Stimulated activated CD8-positive, alpha-beta memory T cell treated with anti-CD3 and anti-CD28 coated beads, Interleukin-15, amount 100 ng/mL, for 48 hours (primary cell): ENCODE data around the gene DCLRE1C.
"Not testable (repeated sequence)": the region's sequence is repeated elsewhere in the genome, so short reads cannot be mapped to it uniquely, and the experiment has no call there.

Experiments
- DNase-seq, 2 donors: peaks; one replicate each; pipeline ENCODE4 v3.0.0-alpha.2; 2020; ENCODE audit warnings: low read depth in 2 of 2

The DCLRE1C gene

DNA sequence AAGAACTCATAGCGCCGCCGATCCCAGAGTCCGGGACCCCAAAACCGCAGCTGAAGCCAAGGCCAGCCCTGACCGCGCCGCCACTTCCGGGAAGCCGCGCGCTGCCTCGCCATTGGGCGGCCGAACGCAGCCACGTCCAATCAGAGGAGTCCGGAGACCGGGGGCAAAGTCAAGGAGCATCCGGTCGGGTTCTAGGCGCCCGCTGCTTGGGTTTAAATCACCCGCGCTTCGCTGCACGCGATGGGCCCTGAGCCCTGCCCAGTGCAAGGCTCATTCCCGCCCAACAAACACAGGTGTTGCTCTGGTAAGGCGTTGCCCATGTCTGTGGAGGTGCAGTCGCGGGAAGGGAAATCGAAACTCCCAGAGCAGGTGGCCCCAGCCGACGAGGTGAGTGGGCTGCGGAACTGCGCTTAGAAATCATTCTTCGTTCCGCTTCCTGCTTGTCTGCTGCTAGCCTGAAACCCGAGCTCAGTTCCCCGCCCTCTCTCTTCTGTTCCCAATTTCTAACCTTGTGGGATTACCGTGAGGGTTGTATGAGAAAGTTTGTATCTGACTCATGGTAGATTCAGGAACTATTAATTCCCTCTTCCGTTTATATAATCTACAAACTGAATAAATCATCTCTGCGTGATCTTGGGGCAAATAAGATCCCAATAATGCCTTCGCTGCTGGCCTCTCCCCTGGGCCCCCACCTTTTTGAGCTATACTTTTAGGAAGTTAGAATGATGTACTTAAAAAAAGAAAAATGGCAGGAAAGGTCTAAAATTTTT is at the start of gene DCLRE1C:
TSS of gene DCLRE1C (minus strand) at position 96 of the 770 bp plus-strand sequence. CDS start at position 10, 86 bp downstream.
- peak; percentile 84 to 85 for DNase-seq

DNA sequence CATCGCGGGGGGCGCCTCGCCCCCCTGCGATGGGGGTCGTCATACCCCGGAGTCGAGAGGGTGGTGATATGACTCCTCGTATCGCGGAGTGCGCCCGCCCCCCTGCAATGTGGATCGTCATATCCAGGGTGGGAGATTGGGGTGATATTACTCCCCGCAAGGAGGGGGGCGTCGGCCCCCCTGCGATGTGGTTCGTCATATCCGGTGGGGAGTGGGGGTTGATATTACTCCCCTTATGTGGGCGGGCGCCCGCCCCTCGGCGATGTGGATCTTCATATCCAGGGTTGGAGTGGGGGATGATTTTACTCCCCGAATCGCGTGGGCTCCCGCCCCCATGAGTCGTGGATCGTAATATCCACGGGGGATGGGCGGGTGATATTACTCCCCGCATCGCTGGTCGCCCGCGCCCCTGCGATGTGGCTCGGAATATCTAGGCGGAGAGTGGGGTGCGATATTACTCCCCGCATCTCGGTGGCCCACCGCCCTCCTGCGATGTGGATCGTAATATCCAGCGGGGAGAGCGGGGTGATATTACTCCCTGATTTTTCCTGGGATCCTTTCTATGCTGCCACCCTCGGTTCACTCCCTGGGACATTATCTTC is 42.2 kb upstream of the DCLRE1C start:
- DNase-seq, result no peak

DNA sequence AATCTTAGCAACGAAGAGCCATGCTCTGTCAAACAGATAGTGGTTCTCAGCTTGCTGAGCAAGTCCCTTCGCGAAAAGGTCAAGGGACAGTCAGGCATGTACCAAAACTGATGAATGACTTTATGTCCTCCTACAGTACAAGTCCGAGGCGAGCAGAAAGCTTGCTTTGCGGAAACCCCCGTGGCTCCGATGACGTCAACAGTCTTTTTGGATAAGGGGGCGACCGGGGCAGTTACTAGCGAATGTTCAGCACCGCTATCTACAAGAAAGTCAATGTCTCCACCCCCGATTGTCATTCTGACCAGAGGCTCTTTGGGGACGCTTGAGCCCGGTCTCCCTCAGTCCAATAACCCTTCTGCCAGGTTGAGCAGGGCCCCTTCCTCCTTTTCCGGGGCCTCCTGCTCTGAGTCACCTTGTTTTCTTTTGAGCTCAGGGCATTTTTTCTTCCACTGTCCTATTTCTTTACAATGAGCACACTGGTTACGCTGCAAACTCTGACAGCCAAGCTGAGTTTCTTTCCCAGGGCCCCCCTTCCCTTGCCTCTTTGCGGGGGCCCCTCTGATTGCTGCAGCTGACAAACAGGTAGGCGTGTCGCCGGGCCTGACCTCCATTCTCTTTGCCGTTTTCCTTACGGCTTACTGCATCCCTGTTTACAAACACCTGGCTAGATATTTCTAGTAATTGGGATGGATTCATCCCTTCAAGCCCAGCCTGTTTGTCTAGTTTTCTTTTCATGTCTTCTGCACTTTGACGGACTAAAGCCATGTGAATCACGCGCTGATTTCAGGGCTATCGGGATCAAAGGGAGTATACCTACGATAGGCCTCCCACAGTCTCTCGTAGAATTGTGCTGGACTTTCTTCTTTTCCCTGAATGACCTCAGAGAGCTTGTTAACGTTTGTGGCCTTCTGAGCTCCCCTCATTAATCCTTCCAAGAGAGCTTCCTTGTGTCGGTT is 39.9 kb upstream of the DCLRE1C start:
- not testable (repeated sequence) for DNase-seq

DNA sequence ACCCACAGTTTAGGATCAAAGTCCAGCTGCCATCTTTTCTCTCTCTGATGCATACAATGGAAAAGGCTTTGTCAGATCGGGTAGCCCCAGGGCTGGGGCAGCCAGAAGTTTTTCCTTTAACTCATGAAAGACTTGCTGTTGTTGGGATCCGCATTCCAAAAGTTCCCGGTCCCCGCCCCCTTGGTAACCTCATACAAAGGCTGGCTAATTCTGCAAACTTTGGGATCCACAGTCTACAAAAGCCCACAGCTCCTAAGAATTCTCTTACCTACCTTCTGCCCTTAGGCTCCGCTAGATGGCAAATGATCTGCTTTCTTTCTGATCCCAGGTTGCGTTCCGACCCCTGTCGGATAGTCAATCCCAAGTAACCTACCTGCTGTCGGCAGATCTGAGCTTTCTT is 38.4 kb upstream of the DCLRE1C start:
- not testable (repeated sequence) for DNase-seq

DNA sequence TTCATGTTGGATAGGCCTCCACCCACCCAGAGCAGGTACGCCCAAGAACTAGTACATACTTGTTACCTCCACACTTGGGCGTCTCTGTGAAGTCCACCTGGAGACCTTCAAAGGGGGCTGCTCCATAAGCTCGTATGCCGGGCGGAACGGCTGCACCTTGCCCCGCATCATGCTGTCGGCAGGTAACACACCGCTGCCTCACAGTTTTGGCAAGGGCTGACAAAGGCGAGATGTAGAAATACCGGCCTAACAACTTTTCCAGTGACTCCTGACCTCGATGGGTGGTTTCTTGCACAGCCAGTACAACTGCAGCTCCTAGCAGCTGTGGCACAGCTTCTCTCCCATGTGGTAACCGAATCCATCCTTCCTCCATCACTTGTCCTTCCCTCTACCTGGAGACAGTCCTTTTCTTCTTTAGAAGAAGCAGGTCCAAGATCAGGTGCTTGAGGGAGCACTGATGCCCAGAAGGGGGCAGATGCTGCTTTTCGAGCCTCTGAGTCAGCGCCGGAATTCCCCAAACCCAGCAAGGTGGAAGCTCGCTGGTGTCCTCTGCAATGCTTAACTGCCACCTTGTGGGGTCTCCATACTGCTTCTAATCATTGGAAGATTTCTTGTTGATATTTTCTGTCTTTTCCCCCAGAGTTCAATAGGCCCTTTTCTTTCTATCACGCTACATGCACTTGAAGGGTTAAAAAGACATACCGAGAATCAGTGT is 37.3 kb upstream of the DCLRE1C start:
- peak; percentile 40 to 47 for DNase-seq

DNA sequence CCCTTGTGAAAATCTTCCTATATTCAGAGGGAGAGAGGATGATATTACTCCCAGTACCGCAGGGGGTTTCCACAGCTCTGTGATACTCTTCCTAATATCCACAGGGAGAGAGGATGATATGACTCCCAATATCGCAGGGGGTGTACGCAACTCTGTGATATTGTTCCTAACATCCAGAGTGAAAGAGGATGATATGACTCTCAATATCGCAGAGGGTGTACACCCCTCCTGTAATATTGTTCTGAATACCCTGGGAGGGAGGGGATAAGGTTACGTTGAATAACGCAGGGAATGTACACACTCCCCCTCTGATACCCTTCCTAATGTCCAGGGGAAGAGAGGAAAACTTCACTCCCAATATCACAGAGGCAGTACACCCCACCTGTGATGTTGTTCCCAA is 35.7 kb upstream of the DCLRE1C start:
- DNase-seq, result not testable (repeated sequence)

DNA sequence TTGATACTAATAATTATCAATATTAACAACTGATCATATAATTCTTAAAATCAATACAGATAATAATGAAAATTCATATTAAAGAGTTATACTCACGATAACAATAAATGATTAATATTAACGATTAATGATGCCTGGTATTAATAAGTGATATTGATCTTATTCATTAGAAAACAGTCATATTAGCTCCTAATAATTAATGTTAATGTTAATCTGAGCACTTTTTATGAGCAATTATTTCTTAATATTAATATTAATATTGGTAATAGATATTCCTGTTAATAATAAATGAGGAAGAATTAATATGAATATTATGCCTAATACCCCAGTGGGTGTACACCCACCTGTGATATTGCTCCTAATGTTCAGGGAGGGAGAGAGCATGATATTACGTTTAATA is 28.8 kb upstream of the DCLRE1C start:
- DNase-seq, result no peak

DNA sequence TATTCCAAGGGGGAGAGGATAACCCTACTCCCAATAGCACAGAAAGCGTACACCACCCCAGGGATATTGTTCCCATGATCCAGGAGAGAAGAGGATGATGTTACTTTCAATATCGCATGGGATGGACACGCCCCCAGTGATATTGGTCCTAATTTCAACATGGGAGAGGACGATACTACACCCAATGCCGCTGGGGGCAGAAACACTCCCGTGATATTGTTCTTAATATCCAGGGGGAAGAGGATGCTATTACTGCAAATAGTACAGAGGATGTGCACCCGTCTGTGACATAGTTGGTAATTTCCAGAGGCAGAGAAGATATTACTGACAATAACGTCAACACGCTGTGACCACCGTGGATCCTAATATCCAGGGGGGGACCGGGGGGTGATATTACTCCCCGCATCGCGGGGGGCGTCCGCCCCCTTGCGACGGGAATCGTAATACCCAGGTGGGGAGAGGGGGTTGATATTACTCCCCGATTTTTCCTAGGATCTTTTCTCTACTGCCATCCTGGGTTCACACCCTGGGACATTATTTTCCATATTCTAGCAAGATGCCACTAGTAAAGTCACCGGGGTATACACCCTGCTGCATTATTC is 21.9 kb upstream of the DCLRE1C start:
- no peak for DNase-seq

DNA sequence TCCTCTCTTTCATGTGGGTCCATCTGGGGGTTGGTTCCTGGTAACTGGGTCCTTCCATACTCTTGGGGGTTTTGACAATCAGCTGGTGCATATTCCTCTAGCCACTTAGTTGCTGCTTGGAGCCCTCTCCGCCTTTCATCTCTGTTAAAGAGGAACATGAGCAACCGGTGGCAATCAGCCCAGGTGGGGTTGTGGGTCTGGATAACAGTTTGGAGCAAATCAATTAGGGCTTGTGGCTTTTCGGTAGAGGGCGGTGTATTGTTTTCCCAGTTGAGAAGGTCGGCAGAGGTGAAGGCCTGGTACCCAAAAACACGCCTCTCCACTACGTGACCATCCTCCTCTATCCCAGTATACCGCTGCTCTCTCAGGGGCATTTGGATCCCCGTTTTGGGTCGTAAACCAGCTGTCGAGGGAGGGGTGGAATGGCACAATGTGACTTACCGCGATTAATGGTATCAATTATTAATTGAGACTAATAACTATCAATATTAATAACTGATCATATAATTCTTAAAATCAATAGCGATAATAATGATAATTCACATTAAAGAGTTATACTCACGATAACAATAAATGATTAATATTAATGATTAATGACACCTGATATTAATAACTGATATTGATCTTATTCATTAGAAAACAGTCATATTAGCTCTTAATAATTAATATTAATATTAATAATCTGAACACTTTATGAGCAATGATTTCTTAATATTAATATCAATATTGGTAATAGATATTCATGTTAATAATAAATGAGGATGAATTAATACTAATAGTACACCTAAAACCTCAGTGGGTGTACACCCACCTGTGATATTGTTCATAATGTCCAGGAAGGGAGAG is 20.5 kb upstream of the DCLRE1C start:
- not testable (repeated sequence) for DNase-seq

DNA sequence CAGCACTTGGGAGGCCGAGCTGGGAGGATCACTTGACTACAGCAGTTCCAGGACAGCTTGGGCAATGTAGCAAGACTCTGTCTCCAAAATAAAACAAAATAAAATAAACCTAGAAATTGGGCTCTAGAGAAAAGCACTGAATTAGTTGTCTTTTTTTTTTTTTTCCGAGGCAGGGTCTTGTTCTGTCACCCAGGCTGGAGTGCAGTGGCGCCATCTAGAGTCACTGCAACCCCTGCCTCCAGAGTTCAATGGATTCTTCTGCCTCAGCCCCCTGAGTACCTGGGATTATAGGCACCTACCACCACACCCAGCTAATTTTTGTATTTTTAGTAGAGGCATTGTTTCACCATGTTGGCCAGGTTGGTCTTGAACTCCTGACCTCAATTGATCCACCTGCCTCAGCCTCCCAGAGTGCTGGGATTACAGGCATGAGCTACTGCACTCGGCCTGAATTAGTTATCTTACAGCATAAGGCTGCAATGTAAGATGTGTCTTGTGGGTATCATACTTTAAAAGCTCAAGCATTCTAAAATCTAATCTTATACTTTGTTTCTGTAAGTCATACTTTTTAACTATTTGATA is 18.1 kb upstream of the DCLRE1C start:
- DNase-seq, result no peak

DNA sequence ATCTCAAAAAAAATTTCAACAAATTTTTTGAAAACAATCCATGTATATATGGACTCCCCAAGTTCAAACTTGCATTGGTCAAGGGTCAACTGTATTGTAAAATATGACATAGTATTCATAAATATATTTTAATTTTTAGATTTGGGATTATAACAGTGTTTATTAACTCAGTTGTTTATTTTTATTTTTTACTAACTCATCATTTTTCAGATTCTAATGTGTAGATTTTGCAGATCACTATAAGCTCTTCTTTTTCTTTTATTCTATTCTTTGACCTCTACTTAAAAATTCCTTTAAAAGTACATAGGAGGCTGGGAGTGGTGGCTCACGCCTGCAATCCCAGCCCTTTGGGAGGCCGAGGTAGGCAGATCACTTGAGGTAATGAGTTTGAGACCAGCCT is 14.0 kb upstream of the DCLRE1C start:
- no peak for DNase-seq

DNA sequence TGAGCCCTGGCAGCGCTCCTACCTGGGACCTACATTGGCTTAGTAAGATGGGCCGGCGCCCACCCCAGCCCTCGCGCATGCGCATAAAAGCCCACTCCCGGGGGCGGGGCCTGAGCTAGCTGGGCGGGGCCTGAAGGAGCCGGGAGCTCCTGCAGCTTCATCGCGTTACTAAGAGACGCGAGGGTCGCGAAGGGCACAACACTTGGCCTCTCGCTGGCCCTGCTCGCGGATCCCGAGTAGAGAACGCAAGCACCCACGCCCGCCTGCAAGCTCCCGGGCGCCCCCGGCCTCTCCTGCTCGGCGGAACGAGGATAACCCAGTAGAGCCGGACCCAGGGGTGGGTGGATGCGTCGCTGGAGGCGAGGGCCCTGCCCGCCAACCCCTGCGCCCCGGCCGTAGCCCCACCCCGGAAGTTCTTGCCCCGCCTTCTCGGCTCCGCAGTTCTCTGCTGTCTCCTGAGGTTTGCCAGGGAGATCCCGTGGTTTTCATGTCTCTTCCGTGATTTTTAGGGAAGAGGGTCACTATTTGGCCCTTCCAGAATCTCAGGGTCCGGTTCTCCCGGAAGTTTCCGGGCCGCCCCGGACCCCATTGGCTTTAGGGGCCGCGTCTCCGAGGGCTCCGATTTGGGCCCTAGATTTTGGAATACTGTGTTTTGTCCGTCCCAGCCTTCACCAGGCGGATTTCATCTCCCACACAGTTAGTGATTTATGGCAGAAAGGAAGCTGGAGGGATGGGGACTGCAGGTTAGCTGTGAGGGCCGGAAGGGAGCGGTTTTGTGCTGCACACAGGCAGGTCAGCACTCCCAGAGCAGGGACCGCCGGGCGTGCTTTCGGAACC is 5.5 kb upstream of the DCLRE1C start, which contains the start of gene MEIG1:
TSS of gene MEIG1 (plus strand) at position 168 of the 837 bp plus-strand sequence. CDS start 7,081 bp downstream, outside the sequence.
- peak; percentile 89 to 91 for DNase-seq

DNA sequence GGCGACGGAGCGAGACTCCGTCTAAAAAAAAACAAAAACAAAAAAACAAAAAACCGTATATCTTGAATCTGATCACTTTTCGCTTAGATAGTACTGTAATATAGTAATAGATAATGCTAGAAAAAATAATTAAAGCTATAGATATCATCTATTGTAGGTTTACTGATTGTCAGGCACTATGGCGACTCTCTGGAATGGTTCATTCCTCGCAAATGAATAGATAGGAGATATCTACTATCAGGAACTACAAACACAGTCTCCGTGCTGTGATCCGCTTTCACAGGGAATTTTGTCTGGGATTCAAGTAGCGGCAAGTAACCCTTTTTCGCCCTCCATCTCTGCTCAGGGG is 5.0 kb upstream of the DCLRE1C start:
- DNase-seq, result no peak

DNA sequence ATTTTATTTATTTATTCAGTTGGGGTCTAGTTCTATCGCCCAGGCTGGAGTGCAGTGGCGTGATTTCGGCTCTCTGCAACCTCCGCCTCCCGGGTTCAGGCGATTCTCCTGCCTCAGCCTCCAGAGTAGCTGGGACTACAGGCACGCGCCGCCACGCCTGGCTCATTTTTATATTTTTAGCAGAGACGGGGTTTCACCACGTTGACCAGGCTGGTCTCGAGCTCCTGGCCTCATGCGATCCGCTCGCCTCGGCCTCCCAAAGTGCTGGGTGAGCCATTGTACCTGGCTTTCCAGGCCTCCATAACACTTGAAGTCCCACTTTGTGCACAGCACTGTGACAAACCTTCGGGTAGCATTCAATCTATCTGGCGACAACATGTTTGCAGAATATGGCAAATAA is 1.0 kb upstream of the DCLRE1C start:
- DNase-seq, result no peak

DNA sequence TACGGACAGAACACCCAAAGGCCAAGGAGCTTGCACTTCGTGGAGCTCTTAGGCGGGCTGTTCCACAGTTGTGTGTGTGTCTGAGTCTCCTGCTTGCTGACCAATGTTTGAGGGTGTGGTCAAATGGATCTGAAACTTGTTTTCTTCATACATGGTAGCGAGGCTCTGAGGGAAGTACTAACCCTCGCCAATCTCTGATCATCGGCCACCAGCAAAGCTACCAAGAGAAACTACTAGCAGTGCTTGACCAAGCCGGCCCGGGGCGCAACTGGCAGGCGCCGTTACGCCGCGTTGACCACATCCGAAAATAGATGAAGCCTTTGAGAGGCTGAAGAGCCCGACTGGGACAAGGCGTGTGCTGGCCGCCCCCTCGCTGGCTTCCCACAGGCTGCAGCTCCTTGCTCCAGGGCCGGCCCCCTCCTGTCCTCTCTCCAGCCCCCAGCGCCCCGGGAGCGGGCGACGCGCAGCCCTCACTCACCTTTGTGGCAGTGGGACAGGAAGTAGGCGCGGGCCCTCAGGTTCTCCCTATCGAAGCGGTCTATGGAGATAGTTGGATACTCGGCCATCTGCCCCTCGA is 384 bp downstream of the DCLRE1C start:
- DNase-seq, result no peak

DNA sequence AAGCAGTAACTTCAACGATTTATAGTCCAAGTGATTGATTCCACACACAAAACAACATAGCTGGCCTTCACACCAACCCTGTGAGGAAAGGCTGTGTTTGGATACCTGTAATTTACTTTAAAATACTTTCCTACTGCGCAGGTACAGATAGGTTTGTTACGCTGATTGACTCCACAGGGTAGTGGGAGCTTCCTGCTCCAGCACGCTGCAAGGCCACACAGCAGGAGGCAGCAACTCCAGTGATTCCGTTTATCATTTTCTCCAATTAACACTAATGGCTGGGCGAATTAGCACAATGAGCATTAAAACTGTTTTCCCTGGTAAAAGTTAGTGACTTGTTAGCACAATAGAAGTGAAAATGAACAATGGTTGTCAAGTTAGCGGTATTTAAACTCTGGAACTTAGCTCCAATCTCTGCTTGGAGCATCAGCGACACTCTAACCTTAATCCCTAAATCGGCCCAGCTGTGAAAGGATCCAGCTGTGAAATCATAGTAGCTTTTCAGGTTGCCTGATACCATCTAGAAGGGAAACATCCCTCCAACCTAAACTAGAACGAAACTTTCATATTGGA is 959 bp downstream of the DCLRE1C start:
- DNase-seq, result no peak

DNA sequence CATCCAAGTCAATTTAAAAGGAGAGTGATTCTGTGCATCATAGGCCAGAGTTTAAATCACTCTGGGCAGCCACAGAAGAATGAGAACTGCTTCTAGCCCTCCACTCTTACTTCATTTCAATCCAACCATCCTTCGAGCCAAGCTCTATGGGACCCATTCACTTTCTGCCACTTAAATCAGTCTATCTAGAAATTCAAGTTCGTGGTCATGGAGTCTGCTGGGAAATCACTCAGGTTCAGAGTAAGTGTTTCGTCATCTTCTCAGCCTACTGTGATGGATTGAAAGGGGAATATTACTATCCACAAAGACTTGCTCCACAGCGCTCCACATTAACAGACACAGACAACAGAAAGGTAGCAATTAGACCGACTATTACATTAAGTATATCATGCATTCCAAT is 4.6 kb downstream of the DCLRE1C start:
- no peak for DNase-seq

DNA sequence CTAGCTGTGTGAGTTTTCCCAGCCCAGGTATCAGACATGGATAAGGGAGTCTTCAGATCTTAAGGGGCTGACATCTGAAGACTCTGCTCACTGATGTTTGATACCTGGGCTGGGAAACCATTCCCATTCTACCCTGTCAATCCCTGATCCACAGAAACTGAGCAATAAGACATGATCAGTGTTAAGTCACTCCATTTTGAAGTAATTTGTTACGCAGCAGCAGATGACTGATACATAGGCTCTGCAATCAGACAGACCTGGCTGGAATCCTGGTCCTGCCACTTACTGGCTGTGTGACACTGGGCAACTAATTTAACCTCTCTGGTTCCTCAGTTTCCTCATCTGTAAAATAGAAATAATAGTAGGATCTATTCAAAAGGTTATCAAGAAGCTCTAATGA is 6.6 kb downstream of the DCLRE1C start:
- DNase-seq, result no peak
